Panc1 (cell line): ENCODE results near the gene B3GALNT2. TPM values are rescaled to one million over a fixed set of nuclear protein-coding genes. Genes with fewer than 3 reads are reported as not detected.

ENCODE experiments used
- ATAC-seq: fragments of 200-7000 bp; cut with Tn5 transposase; 2 replicates; pipeline ENCODE4 v1.9.1; 2020; ENCODE audit warnings: mild to moderate bottlenecking, moderate library complexity
- BruUV-seq: library from RNA; stranded (reverse); fragments of 400-500 nt; replicated peaks from 2 replicates; lab custom pipeline; 2021; lab: Mats Ljungman, UMichigan
- CTCF ChIA-PET: fragments of 300-600 bp; sonication (Branson Sonifier 250); formaldehyde crosslinking; loops from one replicate; lab custom pipeline; 2022; ENCODE audit warnings: antibody characterized with exemption; lab: Charles Lee
- POLR2A ChIA-PET: fragments of 300-600 bp; sonication (Branson Sonifier 250); formaldehyde crosslinking; loops from one replicate; lab custom pipeline; 2022; ENCODE audit warnings: antibody characterized with exemption; lab: Charles Lee
- DNase-seq: peaks from one replicate; pipeline ENCODE4 v3.0.0-alpha.2; 2010; ENCODE audit warnings: low read depth, low spot score
- H3K27ac ChIP-seq: 2 replicates; pipeline ENCODE4 v1.5.1; 2011; ENCODE audit warnings: mild to moderate bottlenecking, low read length, inconsistent platforms
- H3K27me3 ChIP-seq: fragments of 200-500 bp; sonication (Bioruptor generic); 2 replicates; pipeline ENCODE4 v1.6.0; 2014; ENCODE audit warnings: low read length, inconsistent platforms; ENCODE audit not compliant: control insufficient read depth, insufficient read depth
- H3K36me3 ChIP-seq: fragments of 200-500 bp; sonication (Bioruptor generic); 2 replicates; pipeline ENCODE4 v1.5.1; 2014; ENCODE audit warnings: inconsistent platforms, mild to moderate bottlenecking, low read length, moderate library complexity; ENCODE audit not compliant: control insufficient read depth, insufficient read depth
- H3K4me1 ChIP-seq: 2 replicates; pipeline ENCODE4 v1.5.1; 2011; ENCODE audit warnings: inconsistent platforms, mild to moderate bottlenecking, low read length, moderate library complexity; ENCODE audit not compliant: control insufficient read depth, insufficient read depth
- H3K4me3 ChIP-seq, 2 experiments: 2 replicates each; pipeline ENCODE4 v1.5.1; 2011 to 2012; ENCODE audit warnings: low read depth in 2 of 2, low read length in 2 of 2, mild to moderate bottlenecking in 2 of 2, inconsistent platforms in 1 of 2, moderate library complexity in 1 of 2
- H3K9me3 ChIP-seq: fragments of 200-500 bp; sonication (Bioruptor generic); 2 replicates; pipeline ENCODE4 v1.5.1; 2014; ENCODE audit warnings: low read depth, mild to moderate bottlenecking, inconsistent platforms, low read length, moderate library complexity; ENCODE audit not compliant: control insufficient read depth, insufficient read depth
- POLR2AphosphoS5 ChIP-seq: IDR thresholded peaks from 2 replicates; pipeline ENCODE4 v1.6.1; 2012; ENCODE audit warnings: mild to moderate bottlenecking, low read depth, low read length, moderate library complexity
- SIN3A ChIP-seq: IDR thresholded peaks from 2 replicates; pipeline ENCODE4 v1.6.1; 2012; ENCODE audit warnings: low read depth, mild to moderate bottlenecking, low read length, moderate library complexity, borderline replicate concordance; ENCODE audit not compliant: insufficient read depth
- TCF7L2 ChIP-seq: IDR thresholded peaks from 2 replicates; pipeline ENCODE4 v1.6.1; 2011; ENCODE audit warnings: mild to moderate bottlenecking, low read depth, low read length, inconsistent platforms
- in situ Hi-C: cut with HindIII; loops from 2 replicates; pipeline ENCODE4 v1.10.0; 2016; ENCODE audit warnings: low sequenced_read_pairs, low pct_unique_long_range_greater_than_20kb
- intact Hi-C: fragments of 100-400 bp; cut with micrococcal nuclease; formaldehyde crosslinking; loops from one replicate; pipeline ENCODE4 v1.10.0; 2022; ENCODE audit not compliant: unreplicated experiment
- total RNA-seq: library from RNA; stranded (reverse); gene quantifications from one replicate; pipeline ENCODE4 v1.2.1, GENCODE V29; 2021; ENCODE audit not compliant: unreplicated experiment
- TF ChIP-seq, protein P1 (sequence below): fragments of 450-650 bp; IDR thresholded peaks from 2 replicates; pipeline ENCODE4 v1.5.1; 2017; ENCODE audit warnings: mild to moderate bottlenecking
- TF ChIP-seq, protein P2 (sequence below), 2 experiments: IDR thresholded peaks; 2 replicates each; pipeline ENCODE4 v1.6.1; 2011 to 2012; ENCODE audit warnings: low read depth in 2 of 2, control low read depth in 1 of 2, low read length in 1 of 2, mild to moderate bottlenecking in 1 of 2, moderate library complexity in 1 of 2; ENCODE audit not compliant: insufficient read depth in 1 of 2

Gene B3GALNT2
- total RNA-seq, 1 experiment from 2014 or later = 40.7 TPM

DNA sequence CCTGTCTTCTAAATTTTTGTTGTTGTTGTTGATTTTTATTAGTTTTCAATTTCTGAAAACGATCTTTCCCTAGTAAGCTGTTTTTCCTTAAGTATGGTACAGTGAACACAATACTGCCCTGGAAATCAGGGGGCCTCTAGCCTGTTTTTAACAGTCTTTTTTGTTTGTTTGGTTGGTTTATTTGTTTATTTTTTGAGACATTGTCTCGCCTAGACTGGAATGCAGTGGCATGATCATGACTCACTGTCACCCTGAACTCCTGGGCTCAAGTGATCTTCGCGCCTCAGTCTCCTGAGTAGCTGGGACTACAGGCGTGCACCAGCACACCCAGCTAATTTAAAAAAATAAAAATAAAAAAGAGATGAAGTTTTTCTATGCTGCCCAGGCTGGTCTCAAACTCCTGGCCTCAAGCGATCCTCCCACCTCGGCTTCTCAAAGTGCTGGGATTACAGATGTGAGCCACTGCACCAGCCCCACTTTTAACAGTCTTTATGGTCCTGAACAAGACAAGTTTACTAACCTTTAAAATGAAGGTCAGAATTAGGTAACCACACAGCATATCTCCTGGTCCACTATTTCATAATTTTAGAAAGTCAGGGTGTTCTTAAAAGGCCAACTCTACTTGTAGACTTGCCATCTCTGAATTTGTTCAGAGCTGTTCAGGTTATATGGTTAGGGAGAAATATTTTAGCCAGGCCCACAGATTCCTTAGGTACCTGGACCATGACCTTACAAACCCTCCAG lies 101.6 kb downstream of the B3GALNT2 start:
- peak; percentile 60 for DNase-seq
- CTCF ChIA-PET = interaction anchor here (0.7 kb wide), 2 partner anchors 13 to 87 kb away, joined by 3 to 9 read pairs; no protein-coding TSS in a partner anchor
- H3K27ac ChIP-seq = peak overlapping the region; percentile 98
- POLR2A ChIA-PET = no interaction called here
- H3K4me1 ChIP-seq = peaks cover 88% of the 10 kb centered on the region
- no peak overlapping the region for H3K4me3 ChIP-seq
- peak; percentile 90 for ATAC-seq
- H3K27me3 ChIP-seq = no peaks in the 10 kb centered on the region
- intact Hi-C loops = loop anchor here (5.0 kb wide), 1 partner anchor 35 kb away; the partner anchor contains the start of gene TBCE
- TF ChIP-seq POLR2AphosphoS5 (peak; percentile 84; the same call in 1 of the 2 replicates), SIN3A (no peak), TCF7L2 (peak; percentile 69)
- TF ChIP-seq, protein P1, sequence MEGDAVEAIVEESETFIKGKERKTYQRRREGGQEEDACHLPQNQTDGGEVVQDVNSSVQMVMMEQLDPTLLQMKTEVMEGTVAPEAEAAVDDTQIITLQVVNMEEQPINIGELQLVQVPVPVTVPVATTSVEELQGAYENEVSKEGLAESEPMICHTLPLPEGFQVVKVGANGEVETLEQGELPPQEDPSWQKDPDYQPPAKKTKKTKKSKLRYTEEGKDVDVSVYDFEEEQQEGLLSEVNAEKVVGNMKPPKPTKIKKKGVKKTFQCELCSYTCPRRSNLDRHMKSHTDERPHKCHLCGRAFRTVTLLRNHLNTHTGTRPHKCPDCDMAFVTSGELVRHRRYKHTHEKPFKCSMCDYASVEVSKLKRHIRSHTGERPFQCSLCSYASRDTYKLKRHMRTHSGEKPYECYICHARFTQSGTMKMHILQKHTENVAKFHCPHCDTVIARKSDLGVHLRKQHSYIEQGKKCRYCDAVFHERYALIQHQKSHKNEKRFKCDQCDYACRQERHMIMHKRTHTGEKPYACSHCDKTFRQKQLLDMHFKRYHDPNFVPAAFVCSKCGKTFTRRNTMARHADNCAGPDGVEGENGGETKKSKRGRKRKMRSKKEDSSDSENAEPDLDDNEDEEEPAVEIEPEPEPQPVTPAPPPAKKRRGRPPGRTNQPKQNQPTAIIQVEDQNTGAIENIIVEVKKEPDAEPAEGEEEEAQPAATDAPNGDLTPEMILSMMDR = no peak
- TF ChIP-seq, protein P2, sequence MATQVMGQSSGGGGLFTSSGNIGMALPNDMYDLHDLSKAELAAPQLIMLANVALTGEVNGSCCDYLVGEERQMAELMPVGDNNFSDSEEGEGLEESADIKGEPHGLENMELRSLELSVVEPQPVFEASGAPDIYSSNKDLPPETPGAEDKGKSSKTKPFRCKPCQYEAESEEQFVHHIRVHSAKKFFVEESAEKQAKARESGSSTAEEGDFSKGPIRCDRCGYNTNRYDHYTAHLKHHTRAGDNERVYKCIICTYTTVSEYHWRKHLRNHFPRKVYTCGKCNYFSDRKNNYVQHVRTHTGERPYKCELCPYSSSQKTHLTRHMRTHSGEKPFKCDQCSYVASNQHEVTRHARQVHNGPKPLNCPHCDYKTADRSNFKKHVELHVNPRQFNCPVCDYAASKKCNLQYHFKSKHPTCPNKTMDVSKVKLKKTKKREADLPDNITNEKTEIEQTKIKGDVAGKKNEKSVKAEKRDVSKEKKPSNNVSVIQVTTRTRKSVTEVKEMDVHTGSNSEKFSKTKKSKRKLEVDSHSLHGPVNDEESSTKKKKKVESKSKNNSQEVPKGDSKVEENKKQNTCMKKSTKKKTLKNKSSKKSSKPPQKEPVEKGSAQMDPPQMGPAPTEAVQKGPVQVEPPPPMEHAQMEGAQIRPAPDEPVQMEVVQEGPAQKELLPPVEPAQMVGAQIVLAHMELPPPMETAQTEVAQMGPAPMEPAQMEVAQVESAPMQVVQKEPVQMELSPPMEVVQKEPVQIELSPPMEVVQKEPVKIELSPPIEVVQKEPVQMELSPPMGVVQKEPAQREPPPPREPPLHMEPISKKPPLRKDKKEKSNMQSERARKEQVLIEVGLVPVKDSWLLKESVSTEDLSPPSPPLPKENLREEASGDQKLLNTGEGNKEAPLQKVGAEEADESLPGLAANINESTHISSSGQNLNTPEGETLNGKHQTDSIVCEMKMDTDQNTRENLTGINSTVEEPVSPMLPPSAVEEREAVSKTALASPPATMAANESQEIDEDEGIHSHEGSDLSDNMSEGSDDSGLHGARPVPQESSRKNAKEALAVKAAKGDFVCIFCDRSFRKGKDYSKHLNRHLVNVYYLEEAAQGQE (IDR thresholded peaks at IDR 0.05; ENCODE audit: insufficient read depth in 1 of 2, low read depth in 2 of 2, low read length in 1 of 2) = no peak
- no peaks in the 10 kb centered on the region for H3K36me3 ChIP-seq
- no TSS peak for BruUV-seq
- in situ Hi-C loops = no loop called here
- no peaks in the 10 kb centered on the region for H3K9me3 ChIP-seq

DNA sequence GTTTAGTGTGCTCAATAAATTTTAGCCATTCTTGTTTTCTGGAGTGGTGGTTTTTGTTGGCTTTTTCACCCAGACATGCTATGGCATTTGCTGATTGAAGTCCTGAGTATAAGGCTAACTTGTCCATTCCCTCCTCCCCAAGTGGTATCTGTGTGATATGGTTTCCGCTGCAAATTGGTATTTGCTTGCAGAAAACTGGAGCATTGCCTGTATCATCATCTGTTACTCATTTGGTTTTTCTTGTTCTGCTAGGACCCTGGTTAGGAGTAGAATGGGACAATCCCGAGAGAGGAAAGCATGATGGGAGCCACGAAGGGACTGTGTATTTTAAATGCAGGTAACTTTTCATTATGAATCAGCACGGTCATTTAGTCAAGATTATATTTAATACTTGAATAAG lies 103.0 kb downstream of the B3GALNT2 start:
- in situ Hi-C loops (no loop called here), intact Hi-C loops (loop anchor here (5.0 kb wide), 1 partner anchor 34 kb away; the partner anchor contains the start of gene TBCE)
- POLR2A ChIA-PET = no interaction called here
- peak overlapping the region; percentile 98 for H3K27ac ChIP-seq
- no peaks in the 10 kb centered on the region for H3K36me3 ChIP-seq
- BruUV-seq = no TSS peak
- no peak for TF ChIP-seq POLR2AphosphoS5
- TF ChIP-seq, protein P2 (IDR thresholded peaks at IDR 0.05; ENCODE audit: insufficient read depth in 1 of 2, low read depth in 2 of 2, low read length in 1 of 2) = no peak
- no peak for TF ChIP-seq TCF7L2
- TF ChIP-seq, protein P1 = no peak
- TF ChIP-seq SIN3A = no peak
- peaks cover 79% of the 10 kb centered on the region for H3K4me1 ChIP-seq
- H3K4me3 ChIP-seq = no peak overlapping the region
- CTCF ChIA-PET = no interaction called here
- no peaks in the 10 kb centered on the region for H3K27me3 ChIP-seq
- H3K9me3 ChIP-seq = no peaks in the 10 kb centered on the region
- DNase-seq = no peak
- no peak for ATAC-seq
